ENCODE results near the gene HDAC11.
"Not testable (repeated sequence)": the region's sequence is repeated elsewhere in the genome, so short reads cannot be mapped to it uniquely, and the experiment has no call there.

HDAC11 gene

DNA sequence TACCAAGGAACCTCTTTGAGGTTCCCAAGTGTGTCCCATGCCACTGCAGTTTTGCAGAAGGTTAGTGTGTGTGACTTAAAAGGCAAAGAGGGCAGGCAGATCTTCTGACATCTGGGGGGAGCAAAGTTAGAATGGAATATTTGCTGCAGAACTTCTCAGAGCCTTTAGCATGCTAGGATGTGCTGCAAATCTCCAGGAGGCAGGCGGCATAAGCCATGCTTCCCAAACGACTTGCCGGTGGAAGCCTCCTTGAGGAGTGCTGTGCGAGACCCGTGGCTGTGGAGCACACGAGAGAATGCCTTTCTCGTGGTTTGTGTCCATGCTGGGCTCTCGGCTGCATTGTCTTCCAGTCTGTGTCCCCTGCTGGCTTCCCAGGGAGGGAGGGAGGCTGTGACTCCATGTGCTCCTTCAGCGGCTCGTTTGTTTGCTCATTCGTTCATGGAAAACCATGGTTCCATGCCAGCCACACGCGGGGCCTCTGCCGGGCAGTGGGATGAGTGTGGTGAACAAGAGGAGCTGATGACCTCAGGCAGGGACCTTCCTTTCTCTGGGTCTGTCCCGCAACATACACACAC is 13.8 kb downstream of the HDAC11 start:
- no peak for DNase-seq (ENCODE audit: low spot score)

DNA sequence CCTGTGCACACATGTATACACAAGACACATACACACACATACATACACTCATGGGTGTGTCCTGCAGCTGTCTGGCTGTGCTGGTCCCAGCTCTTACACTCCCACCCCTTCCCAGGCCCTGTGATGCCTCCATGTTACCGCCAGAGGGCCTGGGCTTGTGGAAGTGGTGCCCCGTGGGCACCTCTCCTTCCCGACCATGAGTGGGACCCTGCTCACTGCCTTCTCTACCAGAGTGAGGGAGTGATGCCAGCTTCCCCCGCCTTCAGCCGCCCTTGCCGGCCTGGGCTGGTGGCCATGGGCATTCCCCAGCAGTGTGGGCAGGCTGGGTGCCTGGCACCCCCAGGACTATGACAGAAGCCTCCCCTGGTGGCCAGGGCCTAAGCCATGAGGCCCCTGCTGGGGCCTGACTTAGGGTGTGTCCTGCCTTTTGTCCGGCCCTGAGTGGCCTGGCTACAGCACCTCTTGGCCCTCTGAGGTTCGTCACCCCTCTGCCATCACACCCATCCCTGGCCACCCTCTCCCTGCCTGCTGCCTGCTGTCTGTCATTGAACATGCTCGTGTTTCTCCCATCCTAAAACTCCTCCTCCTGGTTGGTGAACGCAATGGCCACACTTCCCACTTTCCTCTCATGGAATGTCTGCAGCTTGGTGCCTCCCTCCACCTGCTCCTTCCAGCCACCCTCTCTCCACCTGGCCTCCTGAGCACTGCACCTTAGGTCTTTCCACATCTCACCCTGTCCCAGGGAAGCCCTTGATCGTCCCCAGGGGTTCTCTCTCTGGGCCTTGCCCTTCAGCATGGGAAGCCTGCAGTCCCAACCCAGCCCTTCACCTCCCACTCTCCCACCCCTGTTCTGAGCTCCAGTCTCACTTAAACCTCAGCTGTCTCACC is 14.6 kb downstream of the HDAC11 start:
- DNase-seq (ENCODE audit: low spot score): no peak

- no peak for DNase-seq (ENCODE audit: low spot score)
Observed at GRCh38 chr3:13495351-13495813, 15.3 kb downstream of the HDAC11 start.

DNA sequence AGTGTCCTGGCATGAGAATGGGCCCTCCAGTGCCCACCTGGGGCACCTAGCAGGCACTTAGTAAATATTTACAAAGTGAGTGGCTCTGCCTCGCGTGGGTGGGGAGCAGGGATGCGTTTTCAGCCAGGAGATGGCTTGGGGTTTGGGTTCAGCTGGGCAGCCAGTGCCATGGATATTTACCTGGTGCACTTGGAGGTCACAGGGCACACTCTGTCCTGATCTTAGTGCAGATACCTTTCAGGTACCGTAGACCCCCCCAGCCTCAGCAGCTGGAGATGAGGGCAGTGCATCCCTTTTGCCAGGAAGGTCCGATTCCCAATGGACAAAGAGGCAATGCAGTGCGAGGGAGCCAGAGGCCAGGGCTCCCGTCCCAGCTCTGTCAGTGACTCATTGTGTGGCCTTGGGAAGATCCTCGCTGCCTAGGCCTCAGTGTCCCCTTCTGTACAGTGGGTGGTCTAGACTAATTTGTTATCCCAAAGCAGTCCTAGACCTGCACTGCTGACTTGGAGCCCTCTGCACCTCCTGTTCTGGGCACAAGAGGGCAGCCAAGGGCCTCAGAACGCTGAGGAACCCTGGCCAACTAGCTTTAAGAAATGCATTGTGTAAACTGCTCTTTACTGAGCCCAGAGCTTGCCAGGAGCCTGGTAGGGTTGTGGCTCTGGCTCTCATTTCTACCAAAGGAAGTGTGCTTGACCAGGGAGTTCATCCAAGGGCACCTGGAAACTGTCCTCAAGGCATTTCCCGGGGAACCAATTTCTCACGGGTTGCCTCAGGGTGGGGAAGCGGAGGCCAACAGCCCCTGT is 16.0 kb downstream of the HDAC11 start:
- peak; percentile 67 for DNase-seq (ENCODE audit: low spot score)

- DNase-seq (ENCODE audit: low spot score): no peak
Observed at GRCh38 chr3:13496879-13497278, 16.8 kb downstream of the HDAC11 start.

GRCh38 chr3:13497386-13497785 is 17.3 kb downstream of the HDAC11 start:
- DNase-seq (ENCODE audit: low spot score): no peak

- DNase-seq (ENCODE audit: low spot score): no peak
Observed at GRCh38 chr3:13498354-13499060, 18.4 kb downstream of the HDAC11 start.

DNA sequence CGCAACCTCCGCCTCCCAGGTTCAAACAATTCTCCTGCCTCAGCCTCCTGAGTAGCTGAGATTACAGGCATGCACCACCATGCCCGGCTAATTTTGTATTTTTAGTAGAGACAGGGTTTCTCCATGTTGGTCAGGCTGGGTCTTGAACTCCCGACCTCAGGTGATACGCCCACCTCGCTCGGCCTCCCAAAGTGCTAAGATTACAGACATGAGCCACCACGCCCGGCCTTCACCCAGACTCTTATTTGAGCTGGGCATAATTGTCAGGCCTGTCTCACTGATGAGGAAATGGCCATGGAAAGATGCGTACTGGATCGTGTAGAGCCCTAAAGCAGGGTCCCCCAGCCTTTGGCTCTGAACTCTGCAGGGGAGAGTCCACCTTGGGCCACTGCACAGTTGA is 19.1 kb downstream of the HDAC11 start:
- not testable (repeated sequence) for DNase-seq (ENCODE audit: low spot score)

DNA sequence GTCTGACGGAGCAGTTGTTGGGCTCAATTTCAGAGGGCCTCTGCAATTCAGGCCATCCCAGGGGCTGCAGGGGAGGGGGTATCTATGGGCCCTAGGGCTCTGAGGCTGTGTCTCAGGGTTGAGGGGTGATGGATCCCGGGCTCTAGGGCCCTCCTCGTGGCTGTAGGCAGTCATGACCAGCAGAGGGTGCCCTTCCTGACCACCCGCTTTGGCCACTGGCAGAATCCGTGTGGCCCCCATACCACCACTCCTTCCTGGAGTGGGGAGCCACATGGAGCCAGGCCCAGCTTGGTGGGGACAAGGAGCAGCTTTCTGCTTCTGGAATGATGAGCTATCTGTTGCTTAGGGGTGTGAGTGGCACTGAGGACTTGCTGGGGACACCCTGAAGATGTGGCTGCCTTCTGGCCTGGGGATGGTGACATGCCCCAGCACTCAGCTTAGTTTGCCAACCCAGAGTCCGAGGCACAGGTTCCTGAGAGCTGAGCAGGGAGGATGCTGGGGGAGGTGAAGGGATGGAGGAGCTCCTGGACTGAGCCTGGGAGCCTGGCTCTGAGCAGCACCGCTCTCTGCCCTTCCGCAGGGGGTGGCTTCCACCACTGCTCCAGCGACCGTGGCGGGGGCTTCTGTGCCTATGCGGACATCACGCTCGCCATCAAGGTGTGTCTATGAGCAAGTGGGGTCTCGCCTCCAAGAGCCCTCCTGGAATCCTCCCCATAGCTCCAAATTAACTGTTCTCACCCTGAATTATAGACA is 20.2 kb downstream of the HDAC11 start:
- no peak for DNase-seq (ENCODE audit: low spot score)

- no peak for DNase-seq (ENCODE audit: low spot score)
Observed at GRCh38 chr3:13501056-13501455, 20.9 kb downstream of the HDAC11 start.

GRCh38 chr3:13501521-13501920 is 21.4 kb downstream of the HDAC11 start:
- no peak for DNase-seq (ENCODE audit: low spot score)

GRCh38 chr3:13501958-13502790 is 22.1 kb downstream of the HDAC11 start:
- no peak for DNase-seq (ENCODE audit: low spot score)

GRCh38 chr3:13502791-13503060 is 22.6 kb downstream of the HDAC11 start:
- no peak for DNase-seq (ENCODE audit: low spot score)

DNA sequence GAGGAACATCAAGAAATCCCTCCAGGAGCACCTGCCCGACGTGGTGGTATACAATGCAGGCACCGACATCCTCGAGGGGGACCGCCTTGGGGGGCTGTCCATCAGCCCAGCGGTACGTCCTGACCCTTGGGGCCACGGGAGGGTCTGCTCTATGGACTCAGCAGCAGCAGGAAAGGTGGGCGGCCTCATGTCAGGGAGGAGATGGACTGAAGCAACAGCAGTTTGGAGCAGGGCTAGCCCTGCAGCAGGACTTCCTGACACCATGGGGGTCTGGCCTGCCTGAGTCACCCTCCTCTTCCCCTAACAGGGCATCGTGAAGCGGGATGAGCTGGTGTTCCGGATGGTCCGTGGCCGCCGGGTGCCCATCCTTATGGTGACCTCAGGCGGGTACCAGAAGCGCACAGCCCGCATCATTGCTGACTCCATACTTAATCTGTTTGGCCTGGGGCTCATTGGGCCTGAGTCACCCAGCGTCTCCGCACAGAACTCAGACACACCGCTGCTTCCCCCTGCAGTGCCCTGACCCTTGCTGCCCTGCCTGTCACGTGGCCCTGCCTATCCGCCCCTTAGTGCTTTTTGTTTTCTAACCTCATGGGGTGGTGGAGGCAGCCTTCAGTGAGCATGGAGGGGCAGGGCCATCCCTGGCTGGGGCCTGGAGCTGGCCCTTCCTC is 24.2 kb downstream of the HDAC11 start:
- no peak for DNase-seq (ENCODE audit: low spot score)

- no peak for DNase-seq (ENCODE audit: low spot score)
Observed at GRCh38 chr3:13505147-13506130, 25.3 kb downstream of the HDAC11 start.

DNA sequence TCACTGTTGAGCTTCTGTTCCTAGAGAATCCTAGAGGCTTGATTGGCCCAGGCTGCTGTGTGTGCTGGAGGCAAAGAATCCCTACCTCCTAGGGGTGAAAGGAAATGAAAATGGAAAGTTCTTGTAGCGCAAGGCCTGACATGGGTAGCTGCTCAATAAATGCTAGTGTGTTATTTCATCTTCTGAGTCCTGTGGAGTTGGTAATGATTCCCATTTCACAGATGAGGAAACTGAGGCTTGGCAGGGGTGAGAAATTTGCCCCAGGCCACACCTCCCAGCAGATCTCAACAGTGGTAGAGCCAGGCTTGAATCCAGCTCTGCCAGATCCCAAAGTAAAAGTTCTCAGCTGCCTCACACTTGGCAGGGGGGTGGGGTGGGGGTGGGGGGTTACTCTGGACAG is 26.1 kb downstream of the HDAC11 start:
- DNase-seq (ENCODE audit: low spot score): no peak

GRCh38 chr3:13506680-13507079 is 26.6 kb downstream of the HDAC11 start:
- no peak for DNase-seq (ENCODE audit: low spot score)

GRCh38 chr3:13507247-13507569 is 27.1 kb downstream of the HDAC11 start:
- DNase-seq (ENCODE audit: low spot score): no peak
